ENCODE results near the gene GDPGP1.

Gene GDPGP1

GRCh38 chr15:90257776-90258175, 23.8 kb downstream of the GDPGP1 start:
- TF ChIP-seq TEAD4 (IDR thresholded peaks at IDR 0.05), result no peak
- TF ChIP-seq ZBTB7A (IDR thresholded peaks at IDR 0.05; ENCODE audit: low read depth), result no peak
- no peak for TF ChIP-seq FOXM1 (IDR thresholded peaks at IDR 0.05; ENCODE audit: borderline replicate concordance, low read depth)
- TF ChIP-seq NFIC (IDR thresholded peaks at IDR 0.05), result no peak
- no peak for TF ChIP-seq EGR1 (IDR thresholded peaks at IDR 0.05)
- TF ChIP-seq REST (IDR thresholded peaks at IDR 0.05; ENCODE audit: low read depth), result no peak
- no peak for TF ChIP-seq CREB1 (IDR thresholded peaks at IDR 0.05; ENCODE audit: low read depth)
- no peak for TF ChIP-seq YY1 (IDR thresholded peaks at IDR 0.05; ENCODE audit: low read depth)
- TF ChIP-seq EP300 (IDR thresholded peaks at IDR 0.05; ENCODE audit: borderline replicate concordance), result no peak
- TF ChIP-seq TAF1 (IDR thresholded peaks at IDR 0.05; ENCODE audit: low read depth), result no peak
- TF ChIP-seq MAX (IDR thresholded peaks at IDR 0.05), result no peak
- no peak for TF ChIP-seq USF1 (IDR thresholded peaks at IDR 0.05)

GRCh38 chr15:90259524-90259923, 25.5 kb downstream of the GDPGP1 start:
- TF ChIP-seq RAD21 (IDR thresholded peaks at IDR 0.05; ENCODE audit: low read depth), result no peak
- no peak for TF ChIP-seq MAX (IDR thresholded peaks at IDR 0.05)
- no peak for TF ChIP-seq EGR1 (IDR thresholded peaks at IDR 0.05)
- TF ChIP-seq NFIC (IDR thresholded peaks at IDR 0.05), result no peak
- no peak for TF ChIP-seq CEBPB (IDR thresholded peaks at IDR 0.05)
- TF ChIP-seq TAF1 (IDR thresholded peaks at IDR 0.05; ENCODE audit: low read depth), result no peak
- TF ChIP-seq TCF12 (IDR thresholded peaks at IDR 0.05; ENCODE audit: low read depth), result no peak
- no peak for TF ChIP-seq CREB1 (IDR thresholded peaks at IDR 0.05; ENCODE audit: low read depth)
- TF ChIP-seq FOXM1 (IDR thresholded peaks at IDR 0.05; ENCODE audit: borderline replicate concordance, low read depth), result no peak

GRCh38 chr15:90261811-90262210, 27.8 kb downstream of the GDPGP1 start:
- TF ChIP-seq CEBPB (IDR thresholded peaks at IDR 0.05) (no peak), TCF12 (IDR thresholded peaks at IDR 0.05; ENCODE audit: low read depth) (no peak), REST (IDR thresholded peaks at IDR 0.05; ENCODE audit: low read depth) (no peak), NFIC (IDR thresholded peaks at IDR 0.05) (no peak), YY1 (IDR thresholded peaks at IDR 0.05; ENCODE audit: low read depth) (no peak), TAF1 (IDR thresholded peaks at IDR 0.05; ENCODE audit: low read depth) (no peak), TEAD4 (IDR thresholded peaks at IDR 0.05) (no peak), EP300 (IDR thresholded peaks at IDR 0.05; ENCODE audit: borderline replicate concordance) (no peak), FOXM1 (IDR thresholded peaks at IDR 0.05; ENCODE audit: borderline replicate concordance, low read depth) (no peak), EGR1 (IDR thresholded peaks at IDR 0.05) (no peak), RAD21 (IDR thresholded peaks at IDR 0.05; ENCODE audit: low read depth) (no peak), USF1 (IDR thresholded peaks at IDR 0.05) (no peak), ZBTB7A (IDR thresholded peaks at IDR 0.05; ENCODE audit: low read depth) (no peak)

- TF ChIP-seq EGR1 (IDR thresholded peaks at IDR 0.05), result no peak
Measured at GRCh38 chr15:90262426-90262825, 28.4 kb downstream of the GDPGP1 start.

GRCh38 chr15:90264671-90265070, 30.7 kb downstream of the GDPGP1 start:
- TF ChIP-seq USF1 (IDR thresholded peaks at IDR 0.05) (no peak), YY1 (IDR thresholded peaks at IDR 0.05; ENCODE audit: low read depth) (no peak), CREB1 (IDR thresholded peaks at IDR 0.05; ENCODE audit: low read depth) (no peak), EP300 (IDR thresholded peaks at IDR 0.05; ENCODE audit: borderline replicate concordance) (no peak), TAF1 (IDR thresholded peaks at IDR 0.05; ENCODE audit: low read depth) (no peak), MAX (IDR thresholded peaks at IDR 0.05) (no peak), NFIC (IDR thresholded peaks at IDR 0.05) (no peak), ZBTB7A (IDR thresholded peaks at IDR 0.05; ENCODE audit: low read depth) (no peak), TEAD4 (IDR thresholded peaks at IDR 0.05) (no peak), EGR1 (IDR thresholded peaks at IDR 0.05) (no peak), TCF12 (IDR thresholded peaks at IDR 0.05; ENCODE audit: low read depth) (no peak), FOXM1 (IDR thresholded peaks at IDR 0.05; ENCODE audit: borderline replicate concordance, low read depth) (no peak), RAD21 (IDR thresholded peaks at IDR 0.05; ENCODE audit: low read depth) (no peak), CEBPB (IDR thresholded peaks at IDR 0.05) (no peak), REST (IDR thresholded peaks at IDR 0.05; ENCODE audit: low read depth) (no peak)

Data from Ishikawa (cell line).